ENCODE data around the gene PRR23E. TPM values are rescaled to one million over a fixed set of nuclear protein-coding genes. Genes with fewer than 3 reads are reported as not detected.

The PRR23E gene
- polyA plus RNA-seq, 1 donor from 2014 or later = not detected

- Histone ChIP-seq H2AFZ (ENCODE audit: low read depth, low read length) (no peak overlapping the region), H3K9me2 (ENCODE audit: insufficient read depth, low read length) (no peaks in the 10 kb centered on the region)
- TF ChIP-seq TAF1 (IDR thresholded peaks at IDR 0.05; ENCODE audit: low read depth) (no peak), MXI1 (conservative IDR thresholded peaks at IDR 0.05; ENCODE audit: poor library complexity, severe bottlenecking) (no peak), CTCF (IDR thresholded peaks at IDR 0.05; ENCODE audit: poor library complexity, severe bottlenecking) (no peak), EZH2 (IDR thresholded peaks at IDR 0.05; ENCODE audit: borderline replicate concordance, insufficient read depth, low read length, poor library complexity, severe bottlenecking) (no peak), EP300 (conservative IDR thresholded peaks at IDR 0.05; ENCODE audit: poor library complexity, severe bottlenecking) (no peak), REST (IDR thresholded peaks at IDR 0.05; ENCODE audit: borderline replicate concordance) (no peak), SMC3 (conservative IDR thresholded peaks at IDR 0.05; ENCODE audit: poor library complexity) (no peak), POLR2AphosphoS5 (IDR thresholded peaks at IDR 0.05) (no peak), RAD21 (conservative IDR thresholded peaks at IDR 0.05) (no peak)
Measured at GRCh38 chr3:127204841-127205582, 12.1 kb downstream of the PRR23E start.

GRCh38 chr3:127206154-127206553 lies 13.2 kb downstream of the PRR23E start:
- no peaks in the 10 kb centered on the region for H4K20me1 ChIP-seq (ENCODE audit: insufficient read depth)
- H3K9ac ChIP-seq (ENCODE audit: low read length) = no peak overlapping the region
- H2AFZ ChIP-seq (ENCODE audit: low read depth, low read length) = no peak overlapping the region
- no peaks in the 10 kb centered on the region for H3F3A ChIP-seq (ENCODE audit: insufficient read depth, low read length, poor library complexity, severe bottlenecking)
- TF ChIP-seq TAF1 (IDR thresholded peaks at IDR 0.05; ENCODE audit: low read depth) (no peak), POLR2AphosphoS5 (IDR thresholded peaks at IDR 0.05) (no peak), SMC3 (conservative IDR thresholded peaks at IDR 0.05; ENCODE audit: poor library complexity) (no peak), EZH2 (IDR thresholded peaks at IDR 0.05; ENCODE audit: borderline replicate concordance, insufficient read depth, low read length, poor library complexity, severe bottlenecking) (no peak), REST (IDR thresholded peaks at IDR 0.05; ENCODE audit: borderline replicate concordance) (no peak), CTCF (IDR thresholded peaks at IDR 0.05; ENCODE audit: poor library complexity, severe bottlenecking) (no peak), EP300 (conservative IDR thresholded peaks at IDR 0.05; ENCODE audit: poor library complexity, severe bottlenecking) (no peak), RAD21 (conservative IDR thresholded peaks at IDR 0.05) (no peak), MXI1 (conservative IDR thresholded peaks at IDR 0.05; ENCODE audit: poor library complexity, severe bottlenecking) (no peak)
- no peaks in the 10 kb centered on the region for H3K36me3 ChIP-seq (ENCODE audit: insufficient read depth, low read length)
- H3K27me3 ChIP-seq (ENCODE audit: insufficient read depth, low read depth, low read length) = no peaks in the 10 kb centered on the region
- H3K4me2 ChIP-seq (ENCODE audit: low read length) = no peak overlapping the region
- H3K27ac ChIP-seq (ENCODE audit: low read length) = no peak overlapping the region
- no peaks in the 10 kb centered on the region for H3K79me2 ChIP-seq (replicated peaks; ENCODE audit: insufficient read depth, low read length)
- H3K9me2 ChIP-seq (ENCODE audit: insufficient read depth, low read length) = no peaks in the 10 kb centered on the region
- no peaks in the 10 kb centered on the region for H3K9me3 ChIP-seq (ENCODE audit: low read length)
- H3K4me3 ChIP-seq (ENCODE audit: low read length) = no peak overlapping the region

More at GRCh38 chr3:127204841-127205582, 12.1 kb downstream of the PRR23E start:
- no peaks in the 10 kb centered on the region for H3F3A ChIP-seq (ENCODE audit: insufficient read depth, low read length, poor library complexity, severe bottlenecking)
- H3K4me2 ChIP-seq (ENCODE audit: low read length) = no peak overlapping the region
- H3K27ac ChIP-seq (ENCODE audit: low read length) = no peak overlapping the region
- no peaks in the 10 kb centered on the region for H3K36me3 ChIP-seq (ENCODE audit: insufficient read depth, low read length)
- no peaks in the 10 kb centered on the region for H4K20me1 ChIP-seq (ENCODE audit: insufficient read depth)
- H3K79me2 ChIP-seq (replicated peaks; ENCODE audit: insufficient read depth, low read length) = no peaks in the 10 kb centered on the region
- H3K4me3 ChIP-seq (ENCODE audit: low read length) = no peak overlapping the region
- H3K9me3 ChIP-seq (ENCODE audit: low read length) = no peaks in the 10 kb centered on the region
- H3K9ac ChIP-seq (ENCODE audit: low read length) = no peak overlapping the region
- no peaks in the 10 kb centered on the region for H3K27me3 ChIP-seq (ENCODE audit: insufficient read depth, low read depth, low read length)
